ENCODE data around the gene EFHC2.

The EFHC2 gene, protein sequence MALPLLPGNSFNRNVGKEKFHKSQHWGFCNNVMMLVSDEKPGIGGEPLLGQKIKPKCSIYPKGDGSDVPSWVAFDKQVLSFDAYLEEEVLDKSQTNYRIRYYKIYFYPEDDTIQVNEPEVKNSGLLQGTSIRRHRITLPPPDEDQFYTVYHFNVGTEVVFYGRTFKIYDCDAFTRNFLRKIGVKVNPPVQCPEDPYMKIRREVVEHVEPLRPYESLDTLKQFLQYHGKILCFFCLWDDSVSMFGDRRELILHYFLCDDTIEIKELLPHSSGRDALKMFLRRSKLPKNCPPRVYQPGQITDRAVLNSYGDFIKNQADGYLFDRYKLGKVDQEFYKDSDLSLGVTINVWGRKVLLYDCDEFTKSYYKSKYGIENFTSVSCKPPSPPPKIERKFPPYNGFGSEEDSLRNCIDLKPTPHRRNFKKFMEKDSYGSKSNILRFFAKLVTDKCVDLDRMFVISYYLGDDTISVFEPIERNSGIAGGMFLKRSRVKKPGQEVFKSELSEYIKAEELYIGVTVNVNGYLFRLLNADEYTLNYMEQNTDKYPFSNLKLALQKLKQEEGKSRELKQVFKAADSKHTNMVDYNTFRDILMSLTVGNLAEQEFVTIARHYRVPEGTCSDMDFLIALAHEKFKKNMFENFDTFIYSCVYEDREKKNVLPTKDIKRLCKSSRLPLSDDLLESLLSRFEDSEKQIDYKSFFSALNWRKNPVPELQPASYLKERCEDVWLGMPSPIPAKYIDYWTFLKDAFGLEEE

DNA sequence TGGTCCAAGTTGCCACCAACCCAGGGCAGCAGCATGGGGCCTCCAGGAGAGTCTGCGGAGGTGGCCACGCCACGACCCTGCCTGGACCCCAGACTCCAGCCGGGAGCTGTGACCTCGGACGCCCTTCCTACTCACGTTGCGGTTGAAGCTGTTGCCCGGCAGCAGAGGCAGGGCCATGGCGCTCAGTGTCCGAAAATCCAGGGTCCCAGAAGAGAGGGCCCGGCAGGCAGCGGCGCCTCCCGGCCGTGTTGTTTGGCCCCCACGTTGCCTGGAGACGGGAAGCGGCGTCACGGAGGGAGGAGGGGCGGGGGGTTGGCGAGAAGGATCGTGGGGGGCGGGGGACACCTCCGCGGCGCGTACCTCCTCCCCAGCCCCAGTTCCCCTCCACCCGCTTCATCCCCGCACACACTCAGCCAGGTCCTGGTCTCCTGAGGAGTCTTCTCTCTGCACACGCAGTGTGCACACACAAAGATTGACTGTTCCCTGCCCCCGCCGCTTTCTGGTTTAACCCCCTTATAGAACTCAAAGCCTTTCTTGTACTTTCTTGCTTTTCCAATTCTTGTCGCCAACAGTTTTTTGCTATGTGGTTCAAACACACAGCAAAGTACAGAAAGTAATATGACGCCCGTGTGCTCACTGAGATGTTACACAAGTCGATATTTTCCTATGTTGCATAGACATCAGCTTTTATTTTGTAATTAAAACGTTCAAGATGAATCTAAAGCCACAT, at the start of gene EFHC2:
EFHC2 (minus strand) TSS at position 261 of the 730 bp plus-strand sequence; CDS start at position 177, 84 bp downstream.
- DNase-seq = no peak

DNA sequence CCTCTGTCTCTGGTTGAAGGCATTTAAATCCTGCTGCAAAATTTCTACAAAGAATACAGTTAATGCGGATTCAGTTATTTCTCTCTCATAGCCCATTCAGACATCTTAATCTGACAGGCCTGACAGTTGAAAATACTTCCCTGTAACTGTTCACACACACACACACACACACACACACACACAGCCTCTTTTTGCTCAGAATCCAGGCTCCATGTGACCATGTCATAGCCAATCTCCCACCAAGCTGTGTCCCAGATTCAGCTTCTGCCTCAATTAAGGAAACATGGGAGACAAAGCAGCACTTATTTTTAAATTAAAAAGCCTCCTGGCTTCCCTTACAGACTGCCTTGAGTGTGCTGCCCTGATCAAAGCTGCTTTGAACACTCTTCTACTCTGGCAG, 49.3 kb upstream of the EFHC2 start:
- no peak for DNase-seq

DNA sequence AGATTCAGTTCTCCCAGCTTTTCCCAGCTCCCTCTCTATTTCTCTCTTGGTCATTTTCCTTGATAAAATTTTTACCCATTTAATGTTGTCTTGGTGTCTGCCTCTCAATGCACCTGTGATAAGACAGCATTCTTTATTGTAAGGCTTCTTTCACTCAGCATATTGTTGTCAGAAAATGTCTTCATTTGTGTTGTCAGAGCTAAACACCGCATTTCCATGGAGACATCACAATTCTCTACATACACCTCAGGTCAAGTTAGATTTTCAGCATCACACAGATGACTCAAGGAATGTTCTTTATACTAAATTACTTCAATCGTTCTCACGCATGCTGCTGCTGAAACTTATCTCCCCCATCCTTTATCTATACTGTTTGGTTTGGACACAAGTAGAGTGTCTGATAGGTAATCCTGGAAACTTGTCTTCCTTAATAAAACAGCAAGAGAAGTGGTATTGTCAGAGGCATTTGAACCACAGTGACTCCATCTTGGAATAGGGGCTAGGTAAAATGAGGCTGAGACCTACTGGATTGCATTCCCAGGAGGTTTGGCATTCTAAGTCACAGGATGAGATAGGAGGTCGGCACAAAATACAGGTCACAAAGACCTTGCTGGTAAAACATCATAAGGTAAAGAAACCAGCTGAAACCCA, 41.3 kb upstream of the EFHC2 start:
- no peak for DNase-seq

DNA sequence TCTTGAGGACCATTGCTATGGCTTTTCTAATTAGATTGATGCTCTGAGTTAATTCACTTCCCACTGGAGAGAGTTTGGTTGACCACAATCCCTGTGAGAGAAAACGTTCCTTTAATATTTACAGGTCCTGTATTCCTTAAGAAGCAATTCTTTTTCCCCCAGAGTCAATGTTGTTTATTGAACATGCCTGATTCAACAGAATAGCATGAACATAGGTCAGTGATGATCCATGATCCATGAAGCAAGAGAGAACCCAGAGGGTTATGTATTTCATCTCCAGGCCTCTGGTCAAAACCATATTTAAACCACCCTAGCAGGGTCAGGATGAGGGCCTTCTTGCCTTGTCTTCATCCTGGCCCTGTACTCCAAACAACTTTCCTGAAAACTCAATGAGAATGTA, 39.4 kb upstream of the EFHC2 start:
- no peak for DNase-seq

- DNase-seq = no peak
These were observed 9.3 kb upstream of the EFHC2 start for GRCh38 chrX:44352758-44353157.

- DNase-seq = no peak
These were observed 6.1 kb upstream of the EFHC2 start for GRCh38 chrX:44349561-44349960.

GRCh38 chrX:44344687-44345086, 1.2 kb upstream of the EFHC2 start:
- DNase-seq = no peak

DNA sequence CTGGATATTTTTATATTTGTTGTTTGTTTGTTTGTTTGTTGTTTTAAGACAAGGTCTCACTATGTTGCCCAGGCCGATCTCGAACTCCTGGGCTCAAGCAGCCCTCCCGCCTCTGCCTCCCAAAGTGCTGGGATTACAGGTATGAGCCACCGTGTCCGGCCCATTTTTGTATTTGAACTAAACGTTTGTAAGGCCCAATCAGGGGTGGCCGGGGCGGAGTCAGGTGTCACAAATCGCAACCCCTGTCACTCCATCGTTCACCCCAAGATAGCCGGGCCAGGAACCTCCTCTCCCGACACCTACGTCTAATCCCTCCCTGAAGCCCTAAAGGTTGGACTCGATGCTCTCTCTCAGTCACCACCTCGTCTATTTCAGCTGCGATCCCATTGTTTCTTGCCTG, 722 bp upstream of the EFHC2 start:
- DNase-seq = no peak

- DNase-seq = no peak
These were observed 606 bp downstream of the EFHC2 start for GRCh38 chrX:44342866-44343265.

DNA sequence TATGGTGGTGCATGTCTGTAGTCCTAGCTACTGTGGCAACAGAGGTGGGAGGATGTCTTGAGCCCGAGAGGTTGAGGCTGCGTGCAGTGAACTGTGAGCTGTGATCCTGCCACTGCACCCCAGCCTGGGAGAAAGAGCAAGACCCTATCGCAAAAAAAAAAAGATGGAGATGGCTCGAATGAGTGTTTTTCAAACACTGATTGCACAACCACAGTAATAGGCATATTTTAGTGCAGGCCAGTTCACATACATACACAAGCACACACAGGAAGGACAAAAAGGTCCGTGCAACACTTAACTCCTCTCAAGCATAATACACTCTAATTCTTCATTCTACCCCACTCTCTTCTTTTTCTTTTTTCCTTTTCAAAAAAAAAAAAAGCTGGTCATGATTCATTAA, 5.1 kb downstream of the EFHC2 start:
- DNase-seq = no peak

DNA sequence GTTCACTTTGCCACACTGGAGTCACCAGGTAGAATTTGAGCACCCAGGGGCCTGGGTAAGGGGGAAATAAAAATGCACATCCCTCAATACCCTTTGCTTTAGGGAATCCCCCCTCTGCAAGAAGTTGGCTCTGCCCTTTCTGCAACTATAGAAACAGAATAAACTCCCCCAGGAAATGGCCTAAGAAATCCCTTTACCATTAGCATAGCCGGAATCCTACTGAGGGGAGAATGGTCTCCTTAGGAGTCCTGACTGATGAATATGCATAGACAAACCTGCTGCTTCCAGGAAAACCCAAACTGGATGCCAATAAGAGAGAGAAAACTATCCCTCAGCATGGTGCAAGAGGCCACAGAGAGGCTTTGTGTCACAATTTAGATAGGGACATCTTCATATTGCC, 11.0 kb downstream of the EFHC2 start:
- DNase-seq = no peak

GRCh38 chrX:44330227-44330626, 13.2 kb downstream of the EFHC2 start:
- DNase-seq = no peak

GRCh38 chrX:44319550-44319949, 23.9 kb downstream of the EFHC2 start:
- DNase-seq = no peak

DNA sequence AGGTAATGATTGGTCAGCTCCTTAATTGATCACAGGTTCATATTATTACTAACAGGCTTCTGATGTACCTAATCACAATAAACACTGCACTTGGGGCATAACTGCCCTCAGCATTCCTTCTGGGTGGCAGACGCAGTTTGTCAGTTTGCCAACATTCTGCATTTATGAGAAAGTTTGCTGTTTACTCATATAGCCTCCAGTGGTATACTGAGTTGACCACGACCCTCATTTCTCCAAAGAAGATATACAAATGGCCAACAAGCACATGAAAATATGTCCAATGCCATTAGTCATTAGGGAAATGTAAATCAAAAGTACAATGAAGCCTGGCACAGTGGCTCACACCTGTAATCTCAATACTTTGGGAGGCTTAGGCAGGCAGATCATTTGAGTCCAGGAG, 26.3 kb downstream of the EFHC2 start:
- DNase-seq = no peak

- DNase-seq = no peak
These were observed 28.7 kb downstream of the EFHC2 start for GRCh38 chrX:44314808-44315207.

DNA sequence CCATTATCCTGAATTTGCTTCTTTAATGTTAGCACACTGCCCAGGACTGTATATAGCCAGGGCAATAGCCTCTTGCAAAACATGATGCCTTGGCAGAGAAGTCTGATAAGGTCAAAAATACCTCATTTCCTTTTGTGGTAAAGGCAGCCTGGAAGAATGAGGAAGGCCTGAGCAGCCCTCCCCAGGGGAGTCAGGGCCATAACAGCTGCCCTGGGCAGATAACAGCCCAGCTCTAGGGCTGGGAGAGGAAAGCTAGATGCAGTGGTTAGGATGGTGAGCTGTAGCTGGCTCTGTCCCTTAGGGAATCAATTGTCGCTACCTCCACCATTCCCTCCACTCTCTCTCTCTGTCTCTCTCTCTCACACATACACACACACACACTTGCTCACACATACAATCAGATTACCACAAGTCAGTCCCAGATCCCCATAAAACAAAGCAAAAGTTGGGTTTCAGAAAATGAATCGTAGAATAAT, 29.2 kb downstream of the EFHC2 start:
- no peak for DNase-seq

- DNase-seq = no peak
These were observed 31.1 kb downstream of the EFHC2 start for GRCh38 chrX:44312421-44312820.

DNA sequence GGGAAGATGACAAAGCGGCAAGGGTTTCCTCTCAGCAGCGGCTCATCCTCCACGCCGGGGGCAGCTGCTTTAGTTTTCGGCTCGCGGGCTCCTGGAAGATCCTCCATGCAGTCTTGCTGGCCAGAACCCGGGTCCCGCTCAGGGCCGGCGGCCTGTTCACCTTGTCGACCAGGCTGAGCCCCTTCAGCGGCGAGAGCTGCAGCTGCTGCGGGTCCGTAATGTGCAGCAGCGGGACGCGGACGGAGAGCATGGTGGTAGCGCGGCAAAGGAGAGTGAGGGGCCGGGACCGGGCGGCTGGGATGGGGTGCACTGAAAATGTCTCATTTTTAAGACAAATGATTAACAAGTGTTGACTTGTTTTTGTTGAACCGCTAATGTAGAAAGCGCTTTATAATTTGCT, 33.2 kb downstream of the EFHC2 start:
- no peak for DNase-seq

- DNase-seq = no peak
These were observed 34.6 kb downstream of the EFHC2 start for GRCh38 chrX:44308869-44309268.

GRCh38 chrX:44306356-44306755, 37.1 kb downstream of the EFHC2 start:
- no peak for DNase-seq

DNA sequence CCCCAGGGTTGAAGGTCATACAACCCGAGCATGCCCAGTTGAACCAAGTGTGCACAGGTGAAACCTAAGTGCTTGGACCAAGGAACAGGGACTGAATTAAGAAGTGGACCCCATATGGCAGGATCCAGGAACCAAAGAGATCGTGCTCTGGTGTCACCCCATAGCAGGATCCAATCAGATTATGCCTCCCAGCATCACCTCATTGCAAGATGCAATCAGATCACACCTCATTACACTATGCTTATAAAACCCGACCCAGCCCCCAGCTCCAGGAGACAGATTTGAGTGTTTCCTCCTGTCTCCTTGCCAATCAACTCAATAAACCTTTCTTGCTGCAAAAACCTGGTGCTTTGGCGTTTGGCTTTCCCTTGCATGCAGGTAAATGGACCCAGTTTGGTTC, 37.6 kb downstream of the EFHC2 start:
- no peak for DNase-seq

GRCh38 chrX:44303119-44303518, 40.4 kb downstream of the EFHC2 start:
- DNase-seq = no peak

- no peak for DNase-seq
These were observed 44.3 kb downstream of the EFHC2 start for GRCh38 chrX:44299177-44299576.
